HUES48 (cell line): Measurements from ENCODE around the gene FXYD2.
A peak's percentile ranks its signal among the peaks of the same experiment; 100 is the strongest.

Source experiments
- H3K27ac ChIP-seq: one replicate; pipeline ENCODE4 v1.7.0; 2013; ENCODE audit warnings: low read depth, low read length, inconsistent platforms
- H3K27me3 ChIP-seq: 2 replicates; pipeline ENCODE4 v1.6.1; 2013; ENCODE audit warnings: mild to moderate bottlenecking, low read length; ENCODE audit not compliant: control insufficient read depth, insufficient read depth
- H3K36me3 ChIP-seq: 2 replicates; pipeline ENCODE4 v1.6.1; 2013; ENCODE audit warnings: low read length; ENCODE audit not compliant: control insufficient read depth, insufficient read depth
- H3K4me1 ChIP-seq: 2 replicates; pipeline ENCODE4 v1.6.1; 2013; ENCODE audit warnings: mild to moderate bottlenecking, low read length; ENCODE audit not compliant: control insufficient read depth, insufficient read depth
- H3K4me3 ChIP-seq: 2 replicates; pipeline ENCODE4 v1.5.1; 2013; ENCODE audit warnings: mild to moderate bottlenecking, low read depth, low read length
- H3K9ac ChIP-seq: 2 replicates; pipeline ENCODE4 v1.6.1; 2013; ENCODE audit warnings: mild to moderate bottlenecking, low read depth, low read length, moderate library complexity
- H3K9me3 ChIP-seq: 2 replicates; pipeline ENCODE4 v1.6.1; 2013; ENCODE audit warnings: low read length; ENCODE audit not compliant: control insufficient read depth, insufficient read depth

Gene FXYD2

DNA sequence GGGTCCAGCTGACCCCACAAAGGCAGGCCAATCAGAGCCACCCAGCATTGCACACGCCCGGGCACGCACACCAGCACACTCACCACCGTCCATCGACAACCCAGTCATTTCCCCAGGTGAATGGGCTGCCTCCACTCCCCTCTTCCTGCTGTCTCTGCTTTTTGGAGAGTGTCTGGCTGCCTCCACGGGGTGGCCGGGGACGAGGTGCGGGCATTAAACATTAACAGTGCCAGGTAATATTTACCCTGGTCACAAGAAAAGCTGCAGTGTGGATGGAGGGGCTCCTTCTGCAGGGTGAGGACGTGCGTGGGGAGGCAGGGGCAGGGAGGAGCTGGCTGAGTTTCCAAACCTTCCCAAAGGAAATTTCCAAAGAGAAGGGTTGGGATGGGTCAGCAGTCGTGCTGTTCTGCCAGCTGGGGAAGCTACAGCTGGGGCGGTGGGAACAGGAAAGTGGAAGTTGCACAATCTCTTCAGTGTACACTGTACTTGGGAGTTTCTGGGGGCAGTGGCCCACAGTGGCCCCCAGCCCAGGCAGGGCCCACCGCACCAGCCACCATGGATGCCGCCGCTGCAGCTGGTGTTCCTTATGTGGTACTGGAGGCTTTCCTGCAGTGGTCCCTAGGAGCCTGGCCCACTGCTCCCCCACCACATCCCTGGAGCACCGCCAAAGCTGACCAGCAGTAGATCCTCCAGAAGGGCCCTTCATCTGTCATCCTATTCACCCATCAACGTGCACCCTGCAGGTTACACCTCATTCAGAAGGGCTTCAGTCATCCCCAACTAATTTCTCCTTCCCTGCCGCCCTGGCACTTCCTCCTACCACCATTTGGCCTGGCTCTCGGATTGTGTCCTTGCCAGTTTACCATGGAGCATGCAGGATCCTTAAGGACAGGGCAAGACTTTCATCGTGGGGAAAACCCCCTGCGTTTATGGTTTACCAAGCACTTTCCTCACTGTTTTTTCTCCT is at the start of gene FXYD2:
FXYD2 (minus strand) TSS at position 174 of the 967 bp plus-strand sequence; CDS start at position 108, 66 bp downstream.
- Histone ChIP-seq H3K4me1 (peaks cover 17% of the 10 kb centered on the region), H3K27ac (no peak within 1 kb of the TSS), H3K4me3 (no peak within 1 kb of the TSS), H3K36me3 (no peaks in the 10 kb centered on the region), H3K27me3 (no peaks in the 10 kb centered on the region), H3K9me3 (no peaks in the 10 kb centered on the region), H3K9ac (no peak within 1 kb of the TSS)

- Histone ChIP-seq H3K9me3 (no peaks in the 10 kb centered on the region), H3K9ac (no peak overlapping the region), H3K4me1 (peaks cover 43% of the 10 kb centered on the region), H3K27ac (no peak overlapping the region), H3K4me3 (no peak overlapping the region), H3K27me3 (peaks cover 35% of the 10 kb centered on the region), H3K36me3 (no peaks in the 10 kb centered on the region)
These were observed 49.2 kb upstream of the FXYD2 start for GRCh38 chr11:117873828-117874125.

- peaks cover 31% of the 10 kb centered on the region for H3K27me3 ChIP-seq
- H3K36me3 ChIP-seq, result no peaks in the 10 kb centered on the region
These were observed 48.7 kb upstream of the FXYD2 start for GRCh38 chr11:117872975-117873827.

DNA sequence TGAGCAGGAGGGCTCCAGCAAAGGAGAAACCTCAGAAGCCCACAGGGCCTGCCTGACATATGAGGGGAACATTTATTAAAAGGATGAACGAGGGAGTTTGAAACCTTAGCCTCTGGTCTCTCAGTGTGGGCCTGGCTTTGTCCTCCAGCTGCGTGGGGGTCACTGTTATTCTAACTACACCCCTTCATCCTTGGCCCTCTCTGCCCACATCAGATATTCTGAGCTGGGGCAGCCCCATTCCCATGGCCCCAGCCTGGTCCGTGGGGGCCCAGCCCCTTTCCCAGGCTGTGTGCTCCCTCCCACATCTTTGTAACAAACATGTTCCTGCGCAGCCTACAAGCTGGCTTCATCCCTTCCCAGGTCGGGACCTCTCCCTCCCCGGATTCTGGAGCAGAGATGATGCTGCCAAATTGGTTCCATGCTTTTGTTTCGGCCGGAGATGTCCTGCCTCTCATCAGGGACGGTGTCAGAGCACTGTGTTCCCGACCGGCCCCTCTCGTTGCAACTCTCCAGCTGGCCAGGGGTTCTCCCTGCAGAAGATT is 47.9 kb upstream of the FXYD2 start:
- Histone ChIP-seq H3K4me3 (no peak overlapping the region), H3K27me3 (peaks cover 24% of the 10 kb centered on the region), H3K9me3 (no peaks in the 10 kb centered on the region), H3K36me3 (no peaks in the 10 kb centered on the region), H3K27ac (no peak overlapping the region), H3K9ac (no peak overlapping the region), H3K4me1 (peaks cover 55% of the 10 kb centered on the region)

More at GRCh38 chr11:117872975-117873827, 48.7 kb upstream of the FXYD2 start:
- H3K4me3 ChIP-seq, result no peak overlapping the region
- H3K9me3 ChIP-seq, result no peaks in the 10 kb centered on the region
- H3K27ac ChIP-seq, result no peak overlapping the region
- peaks cover 49% of the 10 kb centered on the region for H3K4me1 ChIP-seq
- no peak overlapping the region for H3K9ac ChIP-seq

- Histone ChIP-seq H3K36me3 (no peaks in the 10 kb centered on the region), H3K9ac (no peak overlapping the region), H3K9me3 (no peaks in the 10 kb centered on the region), H3K4me1 (peaks cover 50% of the 10 kb centered on the region), H3K27ac (no peak overlapping the region), H3K4me3 (no peak overlapping the region), H3K27me3 (peaks cover 17% of the 10 kb centered on the region)
These were observed 47.2 kb upstream of the FXYD2 start for GRCh38 chr11:117871784-117872183.

GRCh38 chr11:117871160-117871559 is 46.6 kb upstream of the FXYD2 start:
- peaks cover 50% of the 10 kb centered on the region for H3K4me1 ChIP-seq
- no peak overlapping the region for H3K9ac ChIP-seq
- no peaks in the 10 kb centered on the region for H3K36me3 ChIP-seq
- H3K27ac ChIP-seq, result no peak overlapping the region
- H3K27me3 ChIP-seq, result peaks cover 13% of the 10 kb centered on the region; the same call in 1 of the 2 replicates
- H3K9me3 ChIP-seq, result no peaks in the 10 kb centered on the region
- H3K4me3 ChIP-seq, result no peak overlapping the region

DNA sequence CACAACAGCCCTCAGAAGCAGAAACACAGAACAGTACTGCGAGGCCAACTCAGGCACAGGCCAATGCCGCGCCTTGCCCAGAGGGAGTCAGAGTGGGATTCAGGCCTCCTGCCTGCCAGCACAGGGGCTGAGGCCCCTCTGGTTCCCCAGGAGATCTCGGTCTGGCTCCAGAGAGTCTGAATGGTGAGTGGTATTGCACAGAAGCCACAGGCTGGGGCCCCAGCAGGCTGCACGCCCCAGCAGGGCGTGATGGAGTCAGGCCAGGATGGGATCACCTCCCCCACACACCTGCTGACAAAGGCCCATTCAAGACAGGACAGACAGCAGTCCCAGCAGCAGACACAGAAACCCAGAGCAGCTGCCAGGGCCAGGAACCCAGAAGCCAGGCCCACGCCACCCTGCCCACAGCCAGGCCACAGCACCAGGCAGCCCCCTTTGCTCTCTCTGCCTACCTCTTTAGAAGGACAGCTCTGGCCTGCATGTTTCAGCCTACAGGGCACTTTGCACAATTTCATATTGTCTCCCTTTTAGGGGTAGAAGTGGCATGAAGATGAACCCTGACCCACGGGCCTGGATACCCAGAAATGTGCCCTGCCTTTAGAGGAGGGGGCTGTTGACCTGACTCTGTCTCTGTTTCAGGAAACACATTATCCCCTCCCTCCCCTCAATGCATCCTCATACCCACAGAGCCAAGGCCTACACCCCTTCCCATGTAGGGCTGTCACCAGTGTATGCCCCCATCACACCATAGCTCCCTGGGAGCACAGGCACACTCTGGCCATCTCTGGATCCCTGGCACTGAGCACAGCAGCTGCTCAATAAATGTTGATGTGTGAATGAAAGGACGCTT is 45.8 kb upstream of the FXYD2 start:
- no peaks in the 10 kb centered on the region for H3K36me3 ChIP-seq
- no peak overlapping the region for H3K9ac ChIP-seq
- H3K27ac ChIP-seq, result peak overlapping the region; percentile 14

DNA sequence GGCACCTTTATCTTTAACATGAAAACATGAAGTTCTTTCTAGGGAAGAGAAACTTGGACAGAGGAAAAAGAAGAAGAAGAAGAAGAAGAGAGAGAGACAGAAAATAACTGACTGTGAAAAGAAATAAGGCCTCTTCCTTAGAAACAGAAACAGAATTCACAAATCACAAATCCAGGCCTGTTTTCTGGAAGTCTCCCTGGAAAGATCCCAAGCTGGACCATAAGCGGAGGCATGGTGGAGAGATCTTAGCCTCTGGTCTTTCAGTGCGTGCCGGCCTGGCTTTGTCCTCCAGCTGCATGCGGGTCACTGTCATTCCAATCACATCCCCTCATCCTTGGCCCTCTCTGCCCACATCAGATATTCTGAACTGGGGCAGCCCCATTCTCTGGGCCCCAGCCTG is 45.1 kb upstream of the FXYD2 start:
- Histone ChIP-seq H3K4me1 (peaks cover 40% of the 10 kb centered on the region), H3K9ac (no peak overlapping the region), H3K4me3 (no peak overlapping the region), H3K27me3 (no peaks in the 10 kb centered on the region; the same call in 1 of the 2 replicates), H3K9me3 (no peaks in the 10 kb centered on the region), H3K27ac (peak overlapping the region; percentile 14), H3K36me3 (no peaks in the 10 kb centered on the region)

More for the DNA sequence above, 45.8 kb upstream of the FXYD2 start:
- H3K27me3 ChIP-seq, result peaks cover 5% of the 10 kb centered on the region; the same call in 1 of the 2 replicates
- H3K4me1 ChIP-seq, result peaks cover 47% of the 10 kb centered on the region
- no peaks in the 10 kb centered on the region for H3K9me3 ChIP-seq
- no peak overlapping the region for H3K4me3 ChIP-seq

DNA sequence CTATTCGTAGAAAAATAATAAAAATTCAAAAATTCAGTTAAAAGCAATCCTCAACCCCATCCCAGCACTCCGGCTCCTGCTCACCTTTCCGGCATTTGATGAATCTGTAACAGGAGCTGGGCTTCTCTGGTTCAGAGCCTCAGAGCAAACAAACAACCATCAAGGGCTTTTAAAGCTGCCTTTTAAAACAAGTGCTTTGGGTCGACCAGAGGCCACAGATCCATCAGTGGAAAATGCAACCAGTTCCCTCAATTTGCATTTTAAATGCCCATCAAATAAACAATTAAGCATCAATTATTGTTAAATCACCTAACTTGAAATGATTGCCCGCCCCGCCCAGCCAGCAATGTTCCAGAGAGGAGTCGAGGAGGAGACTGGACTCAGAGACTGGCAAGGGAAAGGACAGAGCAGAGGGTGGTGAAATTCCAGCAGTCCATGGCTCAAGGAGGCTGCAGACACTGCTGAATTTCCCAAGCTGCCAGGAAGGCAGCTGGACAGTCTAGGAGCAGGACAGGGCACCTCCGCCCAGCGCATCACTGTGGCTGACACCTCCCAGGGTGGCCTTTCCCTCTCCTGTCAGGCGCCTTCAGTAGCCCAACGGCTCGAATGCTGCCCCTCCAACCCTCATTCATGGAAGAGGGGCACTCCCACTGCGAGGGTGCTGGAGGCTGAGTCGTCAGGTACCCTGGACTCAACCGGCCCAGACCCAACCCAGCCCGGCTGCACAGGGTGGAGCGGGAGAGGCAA is 44.4 kb upstream of the FXYD2 start:
- H3K4me1 ChIP-seq, result peaks cover 34% of the 10 kb centered on the region
- no peaks in the 10 kb centered on the region; the same call in 1 of the 2 replicates for H3K27me3 ChIP-seq
- no peaks in the 10 kb centered on the region for H3K36me3 ChIP-seq
- H3K4me3 ChIP-seq, result no peak overlapping the region
- peak overlapping the region; percentile 3 for H3K27ac ChIP-seq
- no peak overlapping the region for H3K9ac ChIP-seq
- H3K9me3 ChIP-seq, result no peaks in the 10 kb centered on the region
